Ureter (tissue), 1 donor: Measurements from ENCODE around the gene SOX13. TPM values are rescaled to one million over a fixed set of nuclear protein-coding genes. Genes with fewer than 3 reads are reported as not detected.

ENCODE experiments used
- DNase-seq: peaks from one replicate; pipeline ENCODE4 v3.0.0-alpha.2; 2020; ENCODE audit warnings: low spot score
- total RNA-seq: library from RNA; stranded (reverse); gene quantifications from one replicate; pipeline ENCODE4 v1.2.4, GENCODE V29; 2023
- donor health status: DM: yes; HTN: yes; CAD: no.

Gene SOX13
- total RNA-seq, 1 donor from 2014 or later: 85.7 TPM

- no peak for DNase-seq
Observed at GRCh38 chr1:204130981-204131892, 58.3 kb downstream of the SOX13 start.

DNA sequence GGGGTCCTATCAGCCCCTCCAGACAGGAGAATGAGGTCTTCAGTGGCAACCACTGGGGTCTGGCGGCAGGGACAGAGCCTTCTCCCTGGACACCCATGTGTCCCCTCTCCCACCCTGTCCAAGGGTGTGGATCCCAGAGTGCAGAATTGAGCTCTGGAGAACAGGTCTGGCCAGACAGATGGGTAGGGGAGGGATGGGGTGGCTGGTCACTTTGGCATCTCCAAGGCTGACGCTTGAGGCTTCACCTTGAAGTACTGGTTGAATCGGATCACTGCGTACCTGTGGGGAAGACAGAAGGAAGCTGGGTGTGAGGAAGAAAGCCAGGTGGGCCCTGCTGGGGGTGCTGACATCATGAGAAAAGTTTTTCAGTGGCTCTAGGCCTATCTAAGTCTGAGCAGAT is 59.1 kb downstream of the SOX13 start:
- no peak for DNase-seq

- DNase-seq: no peak
Observed at GRCh38 chr1:204132718-204133117, 59.8 kb downstream of the SOX13 start.

DNA sequence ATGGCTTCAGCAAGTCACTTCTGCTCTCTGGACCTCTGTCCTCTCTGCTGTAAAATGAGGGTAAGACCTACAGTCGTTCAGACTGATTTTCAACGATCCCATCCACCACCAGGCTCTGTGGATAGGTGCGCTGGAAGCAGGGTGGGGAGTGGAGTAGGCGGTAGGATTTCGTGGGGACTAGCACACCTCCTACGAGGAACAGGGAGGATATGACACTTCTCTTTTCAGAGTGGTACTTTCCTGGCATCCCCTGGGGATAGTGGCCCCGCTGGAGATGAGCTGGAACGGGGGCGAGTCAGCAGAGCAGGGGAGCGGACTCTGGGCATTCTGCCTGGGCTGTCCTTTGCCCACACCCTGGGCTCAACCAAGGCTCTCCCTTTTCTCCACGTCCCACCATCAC is 61.2 kb downstream of the SOX13 start:
- no peak for DNase-seq

DNA sequence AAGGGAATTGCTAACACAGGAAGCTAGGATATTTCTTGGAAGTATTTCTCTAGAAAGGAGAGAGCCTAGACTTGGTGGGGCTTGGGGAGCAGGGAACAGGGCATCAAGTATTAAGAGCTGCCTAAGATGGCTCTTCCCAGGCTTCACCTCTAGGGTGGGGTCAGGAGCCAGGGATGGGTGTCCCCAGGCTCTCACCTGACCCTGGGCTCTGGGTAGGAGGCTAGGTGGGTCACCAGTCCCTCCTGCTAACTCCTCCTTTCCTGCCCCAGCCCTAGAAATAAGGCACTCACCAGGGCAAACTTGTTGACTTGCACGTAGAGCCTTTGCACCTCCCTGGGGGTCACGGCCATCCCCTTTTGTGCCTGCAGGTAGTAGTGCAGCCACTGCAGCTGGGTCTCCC is 63.9 kb downstream of the SOX13 start:
- no peak for DNase-seq

GRCh38 chr1:204139088-204139487 is 66.2 kb downstream of the SOX13 start:
- no peak for DNase-seq

GRCh38 chr1:204139952-204140351 is 67.0 kb downstream of the SOX13 start:
- DNase-seq: no peak

DNA sequence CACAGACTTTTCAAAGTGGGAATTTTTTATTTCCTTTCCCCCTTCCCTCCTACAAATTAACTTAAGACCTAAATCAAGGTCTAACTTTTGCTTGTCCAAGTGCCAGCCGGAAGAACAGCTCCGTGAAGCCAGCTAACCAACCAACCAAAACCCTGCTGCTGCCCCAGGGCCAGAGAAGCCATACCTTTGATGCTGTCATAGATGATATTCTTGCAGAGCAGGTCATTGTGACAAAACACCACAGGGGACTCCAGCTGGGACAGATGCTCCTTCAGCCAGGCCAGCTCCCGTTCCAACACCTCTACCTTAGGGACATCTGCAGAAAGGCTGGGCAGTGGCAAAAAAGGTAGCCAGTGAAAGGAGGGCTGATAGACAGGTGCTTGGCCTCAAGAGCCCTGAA is 68.2 kb downstream of the SOX13 start:
- no peak for DNase-seq

GRCh38 chr1:204142032-204142974 is 69.4 kb downstream of the SOX13 start:
- no peak for DNase-seq

DNA sequence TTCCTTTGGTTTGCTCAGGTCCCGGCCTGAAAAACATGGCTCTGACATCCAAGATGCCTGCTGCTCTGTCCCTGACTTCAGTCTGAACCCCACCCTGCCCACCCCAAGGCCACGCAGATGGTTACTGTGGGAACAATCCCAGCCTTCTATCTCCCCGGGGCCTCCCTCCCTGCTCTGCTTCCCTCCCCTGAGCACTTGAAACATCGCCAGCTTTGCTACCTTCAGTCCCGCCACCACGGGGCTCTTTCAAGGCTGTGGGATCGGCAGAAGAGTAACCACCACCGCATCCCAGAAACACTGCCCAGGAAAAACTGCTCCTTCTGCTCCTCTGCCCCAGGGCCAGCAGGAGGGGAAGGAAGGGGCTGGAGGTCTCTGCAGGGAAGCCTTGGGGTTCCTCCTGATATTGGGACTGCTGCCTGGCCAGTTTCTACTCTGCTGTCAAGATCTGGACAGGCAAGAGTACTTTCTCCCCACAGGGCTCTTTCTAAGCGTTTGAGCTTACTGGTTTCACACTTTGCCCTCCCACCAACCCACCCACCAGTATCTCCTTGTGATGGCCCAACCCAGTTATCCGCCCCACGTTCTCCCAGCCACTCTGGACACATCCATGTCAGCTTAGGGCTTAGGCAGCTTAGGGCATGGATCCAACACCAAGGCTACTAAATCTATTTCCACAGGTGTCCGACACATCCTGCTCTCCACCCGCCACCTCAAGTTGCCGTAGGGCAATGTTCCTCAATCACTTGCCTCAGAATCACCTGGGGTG is 70.5 kb downstream of the SOX13 start:
- DNase-seq: no peak

GRCh38 chr1:204145033-204145504 is 72.2 kb downstream of the SOX13 start:
- no peak for DNase-seq

GRCh38 chr1:204146309-204146708 is 73.4 kb downstream of the SOX13 start:
- no peak for DNase-seq

DNA sequence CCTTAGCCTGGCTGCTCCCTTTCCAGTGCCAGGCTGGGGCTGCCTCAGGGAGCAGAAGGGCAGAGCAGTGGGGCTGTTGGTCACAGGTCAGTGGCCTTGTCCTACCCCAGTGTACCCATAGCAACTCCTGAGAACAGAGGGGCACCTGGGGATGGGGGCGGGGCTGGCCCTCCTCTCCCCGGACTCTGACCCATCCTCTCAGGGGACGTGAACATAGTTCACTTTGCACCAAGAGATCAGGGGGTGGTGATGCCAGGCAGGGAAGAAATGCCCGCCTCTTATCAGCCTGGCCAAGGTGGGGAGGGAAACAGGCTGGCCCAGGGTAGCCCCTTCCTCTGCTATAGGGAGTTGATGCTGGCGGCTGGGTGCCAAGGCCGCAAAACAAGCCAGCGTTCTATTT is 74.0 kb downstream of the SOX13 start:
- no peak for DNase-seq

DNA sequence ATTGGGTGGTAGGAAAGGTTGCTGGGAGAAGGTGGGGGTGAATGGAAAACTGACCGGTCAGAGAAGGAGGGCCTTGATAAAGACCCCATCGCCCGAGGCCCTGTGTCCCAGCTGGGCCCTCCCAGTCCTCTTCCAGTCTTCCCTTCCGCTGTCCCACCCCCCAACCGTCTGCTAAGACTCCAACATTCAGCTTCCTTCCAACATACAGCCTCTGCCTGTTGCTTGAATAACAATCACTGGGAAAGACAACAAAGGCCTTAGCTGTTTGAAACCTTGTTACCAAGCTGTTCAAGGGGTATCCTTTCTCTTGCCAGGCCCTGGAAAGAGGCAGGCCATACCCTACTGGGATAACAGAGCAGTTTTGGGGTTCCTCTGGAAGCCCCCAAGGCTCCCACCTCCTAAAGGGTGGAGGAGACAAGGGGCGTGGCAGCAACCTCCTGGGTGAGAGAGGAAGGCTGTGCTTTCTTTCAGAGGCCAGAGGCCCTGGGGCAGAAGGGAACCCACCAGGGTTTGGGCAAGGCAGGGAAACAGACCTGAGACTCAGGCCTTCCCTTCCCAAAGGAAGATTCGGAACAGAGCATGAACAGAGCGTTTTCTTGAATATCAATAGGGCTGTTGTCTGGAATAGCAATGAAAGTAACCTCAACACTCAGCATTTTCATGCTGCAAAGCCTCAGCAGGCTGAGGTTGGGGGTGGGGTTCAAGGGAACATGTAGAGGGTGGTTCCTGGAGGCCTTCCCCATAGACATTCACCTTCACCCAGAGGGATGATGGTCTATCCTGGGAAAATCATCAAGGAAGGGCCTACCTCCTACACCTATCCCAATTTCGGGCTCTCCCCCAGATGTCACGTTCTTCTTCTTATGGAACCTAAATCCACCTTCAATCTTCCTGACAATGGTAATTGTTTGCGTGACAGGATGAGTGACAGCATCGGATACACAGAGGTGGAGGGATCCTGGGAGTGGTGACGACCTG is 74.8 kb downstream of the SOX13 start:
- no peak for DNase-seq

DNA sequence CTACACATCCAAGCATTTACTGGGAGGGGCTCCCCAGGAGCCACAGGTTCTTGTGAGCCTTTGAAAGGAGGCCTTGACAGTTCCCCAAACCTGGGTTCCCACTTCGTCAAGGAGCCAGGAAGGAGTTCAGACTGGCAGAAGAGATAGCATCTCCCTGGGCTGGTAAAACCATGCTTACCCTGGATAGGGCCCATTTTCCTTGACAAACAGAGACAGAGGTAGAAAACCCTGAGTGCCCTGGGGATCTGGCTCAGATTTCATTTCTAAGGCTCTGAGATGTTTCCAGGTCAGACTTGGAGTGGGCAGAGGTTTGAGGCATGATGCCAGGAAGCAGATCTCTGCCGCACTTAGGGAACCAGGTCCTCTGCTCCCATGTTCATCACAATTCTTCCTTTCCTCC is 76.2 kb downstream of the SOX13 start:
- no peak for DNase-seq

DNA sequence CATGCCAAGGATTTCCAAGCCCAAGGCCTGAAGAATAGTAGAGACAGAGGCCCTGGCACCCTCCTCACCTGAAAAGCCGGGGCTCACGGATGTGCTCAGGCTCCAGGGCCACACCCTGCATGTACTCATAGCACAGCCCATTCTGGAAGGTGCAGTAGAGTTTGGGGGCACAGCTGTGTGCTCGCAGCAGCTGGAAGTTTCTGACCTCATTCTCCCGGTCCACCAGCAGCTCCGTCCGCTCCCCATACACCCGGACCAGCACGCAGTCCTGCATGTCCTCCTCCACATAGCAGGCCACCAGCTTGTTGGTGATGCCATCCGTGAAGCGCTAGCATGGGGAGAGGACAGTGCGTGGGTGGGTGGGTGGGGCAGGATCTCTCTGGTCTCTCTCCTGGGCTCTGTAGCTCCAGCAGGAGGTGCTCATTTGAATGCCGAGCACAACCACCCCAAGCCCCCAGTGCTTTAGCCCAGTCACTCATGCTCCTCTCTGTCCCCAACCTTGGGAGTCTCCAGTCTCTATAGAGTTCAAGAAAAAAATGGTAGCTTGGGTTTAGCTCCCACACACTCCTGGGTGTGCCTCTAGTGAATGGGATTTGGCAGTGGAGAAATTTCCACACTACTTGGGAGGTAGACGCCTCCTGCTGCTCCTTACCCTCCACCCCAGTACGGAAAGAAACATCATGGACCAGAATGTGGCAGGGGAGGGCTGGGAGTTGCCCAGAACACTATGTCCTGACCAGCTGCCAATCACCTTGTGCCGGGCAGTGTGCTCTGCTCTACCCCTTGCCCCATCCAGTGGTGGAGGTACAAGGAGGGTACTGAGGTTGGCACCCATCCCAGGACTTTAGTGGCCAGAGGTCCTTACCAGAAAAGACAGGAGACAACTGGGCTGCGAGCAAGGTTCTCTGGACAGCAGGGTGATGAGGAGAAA is 77.0 kb downstream of the SOX13 start:
- no peak for DNase-seq

DNA sequence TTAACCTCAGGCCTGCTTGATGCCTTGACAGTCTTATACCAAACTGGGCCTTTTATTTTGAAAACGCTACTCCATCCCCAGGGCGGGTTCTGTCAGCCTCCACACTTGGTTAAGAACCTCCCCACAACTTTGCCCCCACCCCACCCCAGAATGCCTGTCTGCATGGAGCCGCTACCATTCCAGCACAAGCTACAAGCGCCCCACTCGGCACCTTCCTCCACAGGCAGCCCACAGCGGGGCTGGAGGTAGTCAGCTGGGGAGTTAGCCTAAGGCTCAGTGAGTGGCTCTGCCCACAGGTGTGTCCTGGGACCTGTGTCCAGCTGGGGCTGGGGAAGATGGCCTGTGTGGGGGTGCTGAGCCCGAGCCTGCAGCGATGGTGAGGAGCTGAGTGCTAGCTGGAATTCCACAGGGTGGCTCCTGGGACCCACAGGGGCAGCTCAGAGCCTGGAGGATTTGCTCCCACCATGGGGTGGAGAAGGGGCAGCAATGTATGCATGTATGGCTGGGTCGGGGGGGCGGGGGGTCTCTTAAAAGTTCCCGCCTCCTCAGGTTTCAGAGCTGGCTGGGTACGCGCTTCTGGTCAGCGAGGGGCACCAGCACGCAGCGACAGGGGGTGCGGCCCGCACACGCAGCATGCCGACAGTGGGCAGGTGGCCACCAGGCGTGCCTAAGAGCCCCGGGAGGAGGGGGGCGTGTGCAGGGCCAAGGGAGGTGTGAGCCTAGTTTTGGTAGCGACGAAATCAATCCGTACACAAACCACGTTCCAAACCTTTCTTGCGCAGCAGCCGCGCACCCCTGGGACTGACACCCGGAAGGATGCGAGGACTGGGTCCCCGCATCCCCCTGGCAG is 78.0 kb downstream of the SOX13 start:
- DNase-seq: no peak

GRCh38 chr1:204151552-204152309 is 78.8 kb downstream of the SOX13 start, which contains the start of gene ETNK2:
ETNK2 (minus strand) TSS chr1:204152044; CDS start chr1:204151852, 192 bp downstream.
- no peak for DNase-seq
